Measurements from ENCODE around the gene FIBIN. TPM values are rescaled to one million over a fixed set of nuclear protein-coding genes. Genes with fewer than 3 reads are reported as not detected.
A peak's percentile ranks its signal among the peaks of the same experiment; 100 is the strongest.

The FIBIN gene
- total RNA-seq (85.4 TPM), polyA plus RNA-seq (ENCODE audit: insufficient read depth, low read depth, low replicate concordance) (14.5 TPM)
- long read RNA-seq, donor 1, transcript FIBIN-201 (1 exons, 1,938 nt), result major isoform, 14 of 14 reads
- long read RNA-seq, donor 1, partial matches to known transcripts, result 0 of 14 reads
- long read RNA-seq, donor 1, other reads (novel, unspliced or antisense), result 0 of 14 reads
- long read RNA-seq, donor 2, transcript FIBIN-201 (1 exons, 1,938 nt), result major isoform, 13 of 13 reads
- long read RNA-seq, donor 2, partial matches to known transcripts, result 0 of 13 reads
- long read RNA-seq, donor 2, other reads (novel, unspliced or antisense), result 0 of 13 reads
- long read RNA-seq, donor 3, transcript FIBIN-201 (1 exons, 1,938 nt), result major isoform, 15 of 15 reads
- long read RNA-seq, donor 3, partial matches to known transcripts, result 0 of 15 reads
- long read RNA-seq, donor 3, other reads (novel, unspliced or antisense), result 0 of 15 reads
- long read RNA-seq, donor 4, partial matches to known transcripts, result 0 of 4 reads
- long read RNA-seq, donor 4, other reads (novel, unspliced or antisense), result 0 of 4 reads
- long read RNA-seq, donor 5, result 0 reads
- long read RNA-seq, donor 6, transcript FIBIN-201 (1 exons, 1,938 nt), result major isoform, 13 of 13 reads
- long read RNA-seq, donor 6, partial matches to known transcripts, result 0 of 13 reads
- long read RNA-seq, donor 6, other reads (novel, unspliced or antisense), result 0 of 13 reads
- long read RNA-seq, donor 7, transcript FIBIN-201 (1 exons, 1,938 nt), result major isoform, 90 of 90 reads
- long read RNA-seq, donor 7, partial matches to known transcripts, result 0 of 90 reads
- long read RNA-seq, donor 7, other reads (novel, unspliced or antisense), result 0 of 90 reads
- long read RNA-seq, donor 8, transcript FIBIN-201 (1 exons, 1,938 nt), result major isoform, 16 of 16 reads
- long read RNA-seq, donor 8, partial matches to known transcripts, result 0 of 16 reads
- long read RNA-seq, donor 8, other reads (novel, unspliced or antisense), result 0 of 16 reads
- long read RNA-seq, donor 9, transcript FIBIN-201 (1 exons, 1,938 nt), result major isoform, 8 of 8 reads
- long read RNA-seq, donor 9, partial matches to known transcripts, result 0 of 8 reads
- long read RNA-seq, donor 9, other reads (novel, unspliced or antisense), result 0 of 8 reads
- long read RNA-seq, donor 10, transcript FIBIN-201 (1 exons, 1,938 nt), result major isoform, 6 of 6 reads
- long read RNA-seq, donor 10, partial matches to known transcripts, result 0 of 6 reads
- long read RNA-seq, donor 10, other reads (novel, unspliced or antisense), result 0 of 6 reads

DNA sequence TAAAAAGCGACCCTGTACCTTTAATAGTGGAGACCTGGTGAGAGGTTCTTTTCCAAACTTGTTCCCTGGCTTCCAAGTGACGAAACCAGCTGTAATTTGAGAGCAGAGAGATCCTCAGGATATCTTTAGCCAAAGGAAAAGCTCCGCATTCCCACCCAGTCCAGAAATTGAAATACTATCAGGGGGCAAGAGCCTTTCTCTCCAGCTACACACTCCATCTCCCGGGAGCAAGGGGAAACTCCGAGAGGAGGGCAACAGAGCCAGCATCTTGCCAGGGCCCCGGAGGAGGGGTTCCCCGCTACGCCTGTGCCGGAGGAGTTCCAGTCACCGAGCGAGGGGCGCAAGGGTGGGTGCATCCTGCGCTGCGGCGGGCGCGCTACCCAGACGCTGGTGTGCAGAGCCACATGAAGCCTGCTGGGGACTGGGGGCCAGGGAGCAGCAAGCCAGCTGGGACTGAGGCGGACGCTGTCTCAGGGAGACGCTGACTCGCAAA is at the start of gene FIBIN:
Gene FIBIN (plus strand): TSS at position 148 of the 493 bp plus-strand sequence. CDS start 415 bp downstream, outside the sequence.
- peak within 1 kb of the TSS; percentile 20 to 81 (median 57) for H3K9ac ChIP-seq (ENCODE audit: low read length in 3 of 3)

DNA sequence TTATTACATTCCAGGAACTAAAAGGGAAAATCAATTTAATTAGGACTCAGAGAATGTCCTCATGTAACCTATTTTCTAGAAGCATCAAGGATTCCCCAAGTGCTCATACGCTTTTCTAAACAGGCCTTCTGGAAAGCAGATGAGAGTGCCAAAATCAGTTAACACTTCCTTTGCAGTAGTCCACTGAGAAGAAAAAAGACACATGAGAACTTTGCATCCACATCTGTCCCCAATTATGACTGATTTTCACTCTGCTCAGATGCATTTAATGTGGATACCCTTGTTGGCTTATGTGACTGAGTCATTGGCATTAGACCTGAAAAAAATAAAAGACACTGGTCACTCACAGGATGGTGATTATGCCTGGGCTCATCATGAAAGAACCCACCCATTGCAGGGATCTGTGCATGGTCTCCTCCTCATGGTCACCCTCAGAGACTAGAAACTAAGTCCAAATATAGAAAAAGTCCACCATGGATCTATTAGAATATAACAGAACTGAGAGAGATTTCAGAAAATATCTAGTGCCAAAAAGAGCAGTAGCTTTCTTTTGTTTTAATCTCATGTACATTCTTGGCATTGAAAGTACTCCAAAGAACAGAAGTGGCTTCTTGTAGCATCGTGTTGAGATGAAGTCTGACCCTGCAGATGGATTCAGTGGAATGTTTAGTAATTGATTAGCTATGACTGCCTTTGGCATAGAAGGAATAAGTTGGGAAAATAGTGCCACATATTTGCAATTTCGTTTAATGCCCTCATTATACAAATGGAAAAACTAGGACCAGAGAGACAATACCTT is 48.8 kb upstream of the FIBIN start:
- Histone ChIP-seq H3K36me3 (ENCODE audit: control insufficient read depth in 2 of 3, insufficient read depth in 3 of 3, low read length in 3 of 3) (no peaks in the 10 kb centered on the region), H3K9me3 (ENCODE audit: control insufficient read depth in 2 of 3, insufficient read depth in 1 of 3, low read length in 3 of 3) (no peaks in the 10 kb centered on the region), H3K27ac (ENCODE audit: low read depth in 2 of 2, low read length in 2 of 2) (no peak overlapping the region), H3K4me1 (ENCODE audit: control insufficient read depth in 2 of 3, insufficient read depth in 2 of 3, low read depth in 1 of 3, low read length in 3 of 3) (no peaks in the 10 kb centered on the region), H3K27me3 (ENCODE audit: control insufficient read depth, insufficient read depth, low read length) (no peaks in the 10 kb centered on the region), H3K9ac (ENCODE audit: low read length in 3 of 3) (no peak overlapping the region), H3K4me3 (ENCODE audit: low read length in 3 of 3) (no peak overlapping the region)
- no peak for DNase-seq
- intact Hi-C loops (cut with DNase I), result no loop called here
- no peak for TF ChIP-seq CTCF (IDR thresholded peaks at IDR 0.05; ENCODE audit: borderline replicate concordance, extremely low read depth, insufficient read depth)
- no peak for FAIRE-seq

More for the DNA sequence above, at the start of gene FIBIN:
- Histone ChIP-seq H3K9me3 (ENCODE audit: control insufficient read depth in 2 of 3, insufficient read depth in 1 of 3, low read length in 3 of 3) (no peaks in the 10 kb centered on the region), H3K36me3 (ENCODE audit: control insufficient read depth in 2 of 3, insufficient read depth in 3 of 3, low read length in 3 of 3) (no peaks in the 10 kb centered on the region), H3K27ac (ENCODE audit: low read depth in 2 of 2, low read length in 2 of 2) (peak within 1 kb of the TSS; percentile 34 to 63), H3K4me1 (ENCODE audit: control insufficient read depth in 2 of 3, insufficient read depth in 2 of 3, low read depth in 1 of 3, low read length in 3 of 3) (peaks cover 0 to 8% (median 0%) of the 10 kb centered on the region in 3 donors), H3K4me3 (ENCODE audit: low read length in 3 of 3) (peak within 1 kb of the TSS; percentile 65 to 83 (median 79)), H3K27me3 (ENCODE audit: control insufficient read depth, insufficient read depth, low read length) (no peaks in the 10 kb centered on the region)
- no peak for TF ChIP-seq CTCF (IDR thresholded peaks at IDR 0.05; ENCODE audit: borderline replicate concordance, extremely low read depth, insufficient read depth)
- DNase-seq, result peak; percentile 50 to 85 (median 78)
- intact Hi-C loops (cut with DNase I), result no loop called here
- FAIRE-seq, result no peak

- intact Hi-C loops (cut with DNase I), result no loop called here
- no peak for DNase-seq
- H3K27me3 ChIP-seq (ENCODE audit: control insufficient read depth, insufficient read depth, low read length), result no peaks in the 10 kb centered on the region
- no peaks in the 10 kb centered on the region for H3K9me3 ChIP-seq (ENCODE audit: control insufficient read depth in 2 of 3, insufficient read depth in 1 of 3, low read length in 3 of 3)
- no peak overlapping the region for H3K27ac ChIP-seq (ENCODE audit: low read depth in 2 of 2, low read length in 2 of 2)
- no peak overlapping the region for H3K4me3 ChIP-seq (ENCODE audit: low read length in 3 of 3)
- H3K9ac ChIP-seq (ENCODE audit: low read length in 3 of 3), result no peak overlapping the region
- FAIRE-seq, result no peak
- H3K36me3 ChIP-seq (ENCODE audit: control insufficient read depth in 2 of 3, insufficient read depth in 3 of 3, low read length in 3 of 3), result no peaks in the 10 kb centered on the region
- TF ChIP-seq CTCF (IDR thresholded peaks at IDR 0.05; ENCODE audit: borderline replicate concordance, extremely low read depth, insufficient read depth), result no peak
- H3K4me1 ChIP-seq (ENCODE audit: control insufficient read depth in 2 of 3, insufficient read depth in 2 of 3, low read depth in 1 of 3, low read length in 3 of 3), result peaks cover 0 to under 1% (median 0%) of the 10 kb centered on the region in 3 donors
These were observed 47.6 kb upstream of the FIBIN start for GRCh38 chr11:26946257-26946716.
